Stimulated activated CD8-positive, alpha-beta memory T cell treated with anti-CD3 and anti-CD28 coated beads, Interleukin-2, amount 100 ng/mL, for 48 hours (primary cell): Measurements from ENCODE around the gene CCDC174.

Source experiments
- DNase-seq, 2 donors: peaks; one replicate each; pipeline ENCODE4 v3.0.0-alpha.2; 2020; ENCODE audit warnings: low read depth in 2 of 2

The CCDC174 gene

GRCh38 chr3:14625443-14625842 is 26.1 kb upstream of the CCDC174 start:
- no peak for DNase-seq

GRCh38 chr3:14627815-14628214 is 23.7 kb upstream of the CCDC174 start:
- DNase-seq: no peak

- DNase-seq: no peak
Measured at GRCh38 chr3:14628406-14628805, 23.2 kb upstream of the CCDC174 start.

GRCh38 chr3:14630404-14631100 is 21.0 kb upstream of the CCDC174 start:
- DNase-seq: no peak

- DNase-seq: no peak
Measured at GRCh38 chr3:14631101-14631497, 20.5 kb upstream of the CCDC174 start.

GRCh38 chr3:14631687-14632441 is 19.7 kb upstream of the CCDC174 start:
- DNase-seq: no peak

GRCh38 chr3:14632442-14632930 is 19.1 kb upstream of the CCDC174 start:
- no peak for DNase-seq

GRCh38 chr3:14633417-14633816 is 18.1 kb upstream of the CCDC174 start:
- no peak for DNase-seq

- DNase-seq: peak; percentile 26 to 35
Measured at GRCh38 chr3:14633819-14634424, 17.6 kb upstream of the CCDC174 start.

- no peak for DNase-seq
Measured at GRCh38 chr3:14634763-14635400, 16.7 kb upstream of the CCDC174 start.

- no peak for DNase-seq
Measured at GRCh38 chr3:14636496-14637087, 15.0 kb upstream of the CCDC174 start.

- DNase-seq: no peak
Measured at GRCh38 chr3:14640157-14640562, 11.4 kb upstream of the CCDC174 start.

- DNase-seq: no peak
Measured at GRCh38 chr3:14640734-14641133, 10.8 kb upstream of the CCDC174 start.

- DNase-seq: no peak
Measured at GRCh38 chr3:14641346-14641745, 10.2 kb upstream of the CCDC174 start.

GRCh38 chr3:14645453-14645852 is 6.1 kb upstream of the CCDC174 start:
- DNase-seq: no peak

- DNase-seq: no peak
Measured at GRCh38 chr3:14646131-14646573, 5.4 kb upstream of the CCDC174 start.

- DNase-seq: no peak
Measured at GRCh38 chr3:14646589-14647413, 4.8 kb upstream of the CCDC174 start.

GRCh38 chr3:14647976-14648955 is 3.3 kb upstream of the CCDC174 start:
- DNase-seq: no peak

- DNase-seq: no peak
Measured at GRCh38 chr3:14649466-14649865, 2.1 kb upstream of the CCDC174 start.

- DNase-seq: no peak
Measured at GRCh38 chr3:14650193-14650592, 1.4 kb upstream of the CCDC174 start.
